ENCODE data around the gene DND1.
"Not testable (repeated sequence)": the region's sequence is repeated elsewhere in the genome, so short reads cannot be mapped to it uniquely, and the experiment has no call there.

The DND1 gene

GRCh38 chr5:140628711-140629110 is 44.7 kb downstream of the DND1 start:
- DNase-seq, result no peak

DNA sequence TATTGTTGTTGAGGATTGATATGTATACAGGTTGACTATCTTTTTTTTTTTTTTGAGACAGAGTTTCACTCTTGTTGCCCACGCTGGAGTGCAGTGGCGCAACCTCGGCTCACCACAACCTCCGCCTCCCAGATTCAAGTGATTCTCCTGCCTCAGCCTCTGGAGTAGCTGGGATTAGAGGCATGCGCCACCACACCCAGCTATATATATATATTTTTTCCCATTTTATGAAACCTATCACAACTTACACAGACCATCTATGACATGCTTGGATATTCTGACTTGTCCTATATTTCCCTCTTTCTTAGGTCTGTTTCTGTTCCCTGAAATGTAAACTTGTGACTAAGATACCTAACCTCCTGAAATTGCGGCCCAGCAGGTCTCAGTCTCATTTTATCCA is 45.4 kb downstream of the DND1 start:
- DNase-seq, result no peak

GRCh38 chr5:140624886-140625285 is 48.5 kb downstream of the DND1 start:
- not testable (repeated sequence) for DNase-seq

DNA sequence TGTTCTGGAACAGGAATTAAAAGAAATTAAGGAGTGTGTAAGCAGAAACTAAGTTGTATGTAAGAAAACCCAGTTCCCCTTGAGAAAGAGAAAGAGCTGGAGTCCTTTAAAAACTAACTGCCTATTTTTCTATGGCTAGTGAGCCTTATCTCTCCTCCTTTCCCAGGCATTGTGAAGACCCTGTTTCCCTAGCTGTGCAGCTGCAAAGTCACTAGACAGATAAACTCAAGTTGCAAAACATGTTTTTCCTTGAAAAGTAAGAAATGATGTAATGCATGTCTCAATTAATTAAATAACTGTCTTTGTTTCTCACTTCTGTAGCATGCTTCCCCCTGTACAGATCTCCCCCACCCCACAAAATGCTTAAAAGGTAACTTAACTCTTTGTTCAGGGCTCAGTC is 50.3 kb downstream of the DND1 start:
- not testable (repeated sequence) for DNase-seq

GRCh38 chr5:140622301-140622700 is 51.1 kb downstream of the DND1 start:
- no peak for DNase-seq
